GM12878 (cell line): ENCODE results near the gene ADRA2C. TPM values are rescaled to one million over a fixed set of nuclear protein-coding genes. Genes with fewer than 3 reads are reported as not detected.

Source experiments
- ATAC-seq: fragments of 200-7000 bp; cut with Tn5 transposase; 3 replicates; pipeline ENCODE4 v1.9.1; 2020; ENCODE audit warnings: mild to moderate bottlenecking, moderate library complexity
- BruUV-seq: library from RNA; stranded (reverse); fragments of 400-500 nt; replicated peaks from 2 replicates; lab custom pipeline; 2021; lab: Mats Ljungman, UMichigan
- CTCF ChIA-PET: fragments of 300-600 bp; sonication (Branson Sonifier 250); formaldehyde crosslinking; extraction: SDS; loops from one replicate; lab custom pipeline; 2021; ENCODE audit warnings: inconsistent platforms; lab: Yijun Ruan, JAX
- POLR2A ChIA-PET: fragments of 350-600 bp; formaldehyde crosslinking; extraction: SDS; loops from one replicate; lab custom pipeline; 2021; ENCODE audit warnings: inconsistent platforms; lab: Charles Lee
- RAD21 ChIA-PET: fragments of 300-600 bp; sonication (Branson Sonifier 250); formaldehyde crosslinking; loops from one replicate; lab custom pipeline; 2023; ENCODE audit warnings: antibody characterized with exemption; ENCODE audit not compliant: unreplicated experiment; lab: Charles Lee
- SMC1A ChIA-PET: fragments of 300-600 bp; sonication (Branson Sonifier 250); formaldehyde crosslinking; loops from one replicate; lab custom pipeline; 2023; ENCODE audit not compliant: unreplicated experiment, uncharacterized antibody; lab: Charles Lee
- DNase-seq: peaks from one replicate; pipeline ENCODE4 v3.0.0-alpha.2; 2011; ENCODE audit warnings: low read depth, low spot score
- FAIRE-seq: peaks from 3 replicates; lab custom pipeline; 2011; peaks lifted over from hg19 to GRCh38; lab: Jason Lieb, UNC
- H2AFZ ChIP-seq: 2 replicates; pipeline ENCODE4 v1.6.0; 2011; ENCODE audit warnings: low read depth, low read length, control low read depth; ENCODE audit not compliant: control insufficient read depth
- H3K27ac ChIP-seq: 2 replicates; pipeline ENCODE4 v1.5.1; 2011; ENCODE audit warnings: control low read depth; ENCODE audit not compliant: control insufficient read depth, insufficient read depth
- H3K27me3 ChIP-seq, 2 experiments: replicated peaks in 1 of 2; 2 replicates each; pipeline versions ENCODE4 v1.6.0 to v1.6.1; 2011; ENCODE audit warnings: low read length in 1 of 2; ENCODE audit not compliant: control insufficient read depth in 2 of 2, insufficient read depth in 2 of 2
- H3K36me3 ChIP-seq, 2 experiments: 2 replicates each; pipeline ENCODE4 v1.5.1; 2011; ENCODE audit warnings: low read length in 1 of 2; ENCODE audit not compliant: control insufficient read depth in 2 of 2, insufficient read depth in 2 of 2
- H3K4me1 ChIP-seq: 2 replicates; pipeline ENCODE4 v1.6.1; 2011; ENCODE audit warnings: mild to moderate bottlenecking, low read length, moderate library complexity, mixed read lengths; ENCODE audit not compliant: control insufficient read depth, insufficient read depth
- H3K4me2 ChIP-seq: 2 replicates; pipeline ENCODE4 v1.6.0; 2011; ENCODE audit warnings: control low read depth; ENCODE audit not compliant: control insufficient read depth, insufficient read depth
- H3K4me3 ChIP-seq: fragments of 200-600 bp; sonication (generic); 2 replicates; pipeline ENCODE4 v1.5.1; 2016
- H3K79me2 ChIP-seq: 2 replicates; pipeline ENCODE4 v1.6.0; 2011; ENCODE audit warnings: low read length; ENCODE audit not compliant: control insufficient read depth, insufficient read depth
- H3K9ac ChIP-seq: 2 replicates; pipeline ENCODE4 v1.8.0; 2011; ENCODE audit warnings: low read length, control low read depth, mixed read lengths; ENCODE audit not compliant: control insufficient read depth, insufficient read depth
- H3K9me3 ChIP-seq: replicated peaks from 3 replicates; pipeline ENCODE4 v1.5.1; 2011; ENCODE audit warnings: mild to moderate bottlenecking, low read length; ENCODE audit not compliant: control insufficient read depth, insufficient read depth
- H4K20me1 ChIP-seq: 2 replicates; pipeline ENCODE4 v1.6.0; 2011; ENCODE audit not compliant: control insufficient read depth, insufficient read depth
- ETV6 ChIP-seq, 2 experiments: fragments of 450-650 bp in 1 of 2; IDR thresholded peaks in 1 of 2; conservative IDR thresholded peaks in 1 of 2; 2 replicates each; pipeline ENCODE4 v1.6.1; 2014; ENCODE audit warnings: antibody characterized with exemption in 1 of 2, borderline replicate concordance in 1 of 2, low read depth in 1 of 2, mild to moderate bottlenecking in 1 of 2, moderate library complexity in 1 of 2
- HSF1 ChIP-seq: fragments of 150-350 bp; IDR thresholded peaks from 2 replicates; pipeline ENCODE4 v1.6.1; 2014; ENCODE audit warnings: mild to moderate bottlenecking, low read depth, low read length
- IRF4 ChIP-seq: IDR thresholded peaks from 2 replicates; pipeline ENCODE4 v1.6.1; 2011; ENCODE audit warnings: low read depth, low read length
- JUNB ChIP-seq: IDR thresholded peaks from 2 replicates; pipeline ENCODE4 v1.6.1; 2016; ENCODE audit warnings: antibody characterized with exemption, mild to moderate bottlenecking
- PML ChIP-seq: IDR thresholded peaks from 2 replicates; pipeline ENCODE4 v1.6.1; 2012; ENCODE audit warnings: low read length, inconsistent platforms
- RAD51 ChIP-seq: fragments of 450-650 bp; IDR thresholded peaks from 2 replicates; pipeline ENCODE4 v1.6.1; 2016; ENCODE audit warnings: moderate library complexity, mild to moderate bottlenecking, inconsistent platforms
- RUNX3 ChIP-seq: IDR thresholded peaks from 2 replicates; pipeline ENCODE4 v1.6.1; 2012; ENCODE audit warnings: low read length, inconsistent platforms
- SIN3A ChIP-seq: IDR thresholded peaks from 2 replicates; pipeline ENCODE4 v1.6.1; 2012; ENCODE audit warnings: low read depth, low read length, improper control_type of control experiment
- SRF ChIP-seq, 2 experiments: IDR thresholded peaks; 2 replicates each; pipeline ENCODE4 v1.6.1; 2011; ENCODE audit warnings: low read depth in 2 of 2, low read length in 2 of 2, mild to moderate bottlenecking in 1 of 2, moderate library complexity in 1 of 2
- TARDBP ChIP-seq: IDR thresholded peaks from 2 replicates; pipeline ENCODE4 v1.6.1; 2016; ENCODE audit warnings: borderline replicate concordance
- YBX1 ChIP-seq: fragments of 450-650 bp; IDR thresholded peaks from 2 replicates; pipeline ENCODE4 v1.6.1; 2016; ENCODE audit warnings: antibody characterized with exemption
- WGBS: methylation state at CpG from one replicate; pipeline ENCODE4 v1.1.6; 2016; ENCODE audit warnings: low lambda C conversion rate; ENCODE audit not compliant: insufficient replicate concordance, insufficient coverage; ENCODE audit errors: missing lambda C conversion rate; 5-methylcytosine and 5-hydroxymethylcytosine counted together
- in situ Hi-C: fragments of 300-500 bp; cut with MboI; formaldehyde crosslinking; loops from 9 replicates; pipeline ENCODE4 v1.14.3; 2018; ENCODE audit warnings: mixed read lengths
- intact Hi-C: fragments of 100-400 bp; cut with micrococcal nuclease; formaldehyde crosslinking; loops from one replicate; pipeline ENCODE4 v1.14.2; 2022; ENCODE audit not compliant: unreplicated experiment
- polyA plus RNA-seq, 11 experiments: library from polyadenylated mRNA; depleted of rRNA in 4 of 11; unstranded in 6 of 11; stranded (reverse) in 5 of 11; fragments of >200 nt; fragmentation: Nextera tagmentation in 4 of 11; fragmentation: Illumina TruSeq in 1 of 11; extraction: Ambion mirVana in 4 of 11; extraction: Trizol in 1 of 11; gene quantifications; 1 replicate in 1 of 11; 2 replicates in 10 of 11; pipeline versions ENCODE4 v1.2.1 to v1.2.3, GENCODE V29; 2011 to 2016; ENCODE audit warnings: inconsistent platforms in 2 of 11, missing spikeins in 2 of 11, low read depth in 1 of 11
- total RNA-seq, 4 experiments: library from RNA; depleted of rRNA in 3 of 4; stranded (reverse); fragments of >200 nt in 3 of 4; fragmentation: Illumina TruSeq in 1 of 4; extraction: Trizol in 1 of 4; gene quantifications; 2 replicates each; pipeline versions ENCODE4 v1.2.1 to v1.2.3, GENCODE V29; 2013 to 2021

The ADRA2C gene
- total and polyA plus RNA-seq, 10 of the 15 experiments (the other 5 are each of a cell fraction or from before 2014, with no cell fraction given) = 0.15 TPM; not detected in 9

GRCh38 chr4:3789587-3789986, 23.4 kb downstream of the ADRA2C start:
- 0% methylated on average over 5 of the region's 9 CpGs for WGBS
- SMC1A ChIA-PET = no interaction called here
- intact Hi-C loops = no loop called here

GRCh38 chr4:3790006-3790561, 23.9 kb downstream of the ADRA2C start:
- H4K20me1 ChIP-seq = no peaks in the 10 kb centered on the region
- in situ Hi-C loops (no loop called here), intact Hi-C loops (no loop called here)
- H3K4me2 ChIP-seq = no peak overlapping the region
- FAIRE-seq = no peak
- no peaks in the 10 kb centered on the region for H3K36me3 ChIP-seq
- ChIA-PET SMC1A (no interaction called here), RAD21 (no interaction called here), POLR2A (no interaction called here), CTCF (no interaction called here)
- no peak for ATAC-seq
- WGBS = 26% methylated on average over 12 of the region's 13 CpGs
- H3K27me3 ChIP-seq = no peaks in the 10 kb centered on the region
- H2AFZ ChIP-seq = no peak overlapping the region
- no peak overlapping the region for H3K9ac ChIP-seq
- no peaks in the 10 kb centered on the region for H3K79me2 ChIP-seq
- BruUV-seq = no TSS peak
- H3K9me3 ChIP-seq = no peaks in the 10 kb centered on the region
- no peak overlapping the region for H3K27ac ChIP-seq
- TF ChIP-seq JUNB (no peak), YBX1 (no peak), RUNX3 (no peak), PML (no peak), TARDBP (no peak), ETV6 (conservative IDR thresholded peaks at IDR 0.05 in 1 of 2, IDR thresholded peaks at IDR 0.05 in 1 of 2; ENCODE audit: borderline replicate concordance in 1 of 2, low read depth in 1 of 2) (no peak), HSF1 (no peak), SIN3A (no peak)
- H3K4me1 ChIP-seq = no peaks in the 10 kb centered on the region
- no peak for DNase-seq
- H3K4me3 ChIP-seq = no peak overlapping the region

More at GRCh38 chr4:3789587-3789986, 23.4 kb downstream of the ADRA2C start:
- Histone ChIP-seq H3K4me2 (no peak overlapping the region), H3K9ac (no peak overlapping the region), H2AFZ (no peak overlapping the region), H3K4me1 (no peaks in the 10 kb centered on the region), H3K27me3 (no peaks in the 10 kb centered on the region), H3K9me3 (no peaks in the 10 kb centered on the region), H3K36me3 (no peaks in the 10 kb centered on the region), H3K79me2 (no peaks in the 10 kb centered on the region)
- no TSS peak for BruUV-seq
- ChIA-PET RAD21 (no interaction called here), POLR2A (no interaction called here)
- TF ChIP-seq HSF1 (no peak), RAD51 (no peak), SRF (IDR thresholded peaks at IDR 0.05; ENCODE audit: low read depth in 2 of 2, low read length in 2 of 2) (no peak), IRF4 (no peak)
- TF ChIP-seq, all 136 proteins: peak for 0
- no peak overlapping the region for H3K4me3 ChIP-seq
- H3K27ac ChIP-seq = no peak overlapping the region
- H4K20me1 ChIP-seq = no peaks in the 10 kb centered on the region
- DNase-seq (no peak), ATAC-seq (no peak), FAIRE-seq (no peak)
- in situ Hi-C loops = no loop called here
- CTCF ChIA-PET = no interaction called here
